HG02623 (cell line): ENCODE measurements around the gene WDR7.

Experiments used
- ATAC-seq: cut with Tn5 transposase; IDR thresholded peaks from one replicate; pipeline ENCODE4 v1.9.1; 2021; ENCODE audit warnings: moderate library complexity; ENCODE audit not compliant: unreplicated experiment

Gene WDR7

GRCh38 chr18:56982766-56983165, 331.6 kb downstream of the WDR7 start:
- no peak for ATAC-seq

DNA sequence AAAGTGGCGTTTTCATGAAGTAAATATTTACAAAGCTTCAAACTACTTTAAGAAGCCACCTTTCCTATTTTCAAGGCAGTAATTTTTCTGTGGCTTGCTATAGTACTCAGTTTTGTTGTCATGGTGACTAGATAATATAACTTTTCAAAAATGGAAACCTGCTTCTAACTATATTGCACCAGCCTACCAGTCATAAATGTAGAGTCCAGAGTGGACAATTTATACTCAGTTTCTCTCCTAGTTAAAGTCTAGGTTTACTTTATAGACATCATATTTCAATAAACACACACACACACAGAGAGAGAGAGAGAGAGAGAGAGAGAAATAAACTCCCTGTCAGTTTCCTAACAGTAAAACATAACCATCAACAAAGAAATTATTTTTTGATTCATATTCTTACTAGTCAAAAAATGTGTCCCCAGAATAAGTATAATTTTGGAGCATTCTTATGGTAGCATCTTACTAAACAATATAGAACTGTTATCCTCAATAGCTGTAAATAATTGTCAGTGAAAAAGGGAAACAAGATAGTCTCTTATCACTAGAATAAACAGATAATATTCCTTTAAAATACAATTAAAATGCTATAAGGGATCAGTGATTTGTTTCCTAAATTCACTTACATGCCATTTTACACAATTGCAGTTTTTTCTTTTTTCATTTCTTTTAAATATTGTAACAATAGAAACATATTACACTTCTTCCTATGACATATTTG, 332.3 kb downstream of the WDR7 start:
- no peak for ATAC-seq

- no peak for ATAC-seq
Measured at GRCh38 chr18:56984731-56985130, 333.6 kb downstream of the WDR7 start.

DNA sequence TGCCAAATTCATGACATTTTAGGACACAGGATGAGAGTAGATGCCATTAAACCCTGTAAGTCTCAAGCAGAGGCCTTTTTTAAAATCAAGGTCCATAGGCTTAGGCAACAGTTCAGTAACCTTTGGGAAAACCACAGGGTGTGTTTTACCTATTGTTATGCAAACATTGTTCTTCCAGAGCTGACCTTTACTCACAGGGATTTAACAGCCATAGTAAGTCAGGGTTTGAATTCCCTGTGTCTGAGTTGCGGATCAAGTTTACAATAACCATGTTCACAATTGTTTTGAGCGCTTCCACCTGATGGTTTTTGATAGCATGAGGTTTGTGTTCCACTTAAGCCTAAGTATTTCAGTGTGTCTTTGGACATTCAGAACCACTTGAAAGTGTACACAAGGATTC, 335.7 kb downstream of the WDR7 start:
- no peak for ATAC-seq

DNA sequence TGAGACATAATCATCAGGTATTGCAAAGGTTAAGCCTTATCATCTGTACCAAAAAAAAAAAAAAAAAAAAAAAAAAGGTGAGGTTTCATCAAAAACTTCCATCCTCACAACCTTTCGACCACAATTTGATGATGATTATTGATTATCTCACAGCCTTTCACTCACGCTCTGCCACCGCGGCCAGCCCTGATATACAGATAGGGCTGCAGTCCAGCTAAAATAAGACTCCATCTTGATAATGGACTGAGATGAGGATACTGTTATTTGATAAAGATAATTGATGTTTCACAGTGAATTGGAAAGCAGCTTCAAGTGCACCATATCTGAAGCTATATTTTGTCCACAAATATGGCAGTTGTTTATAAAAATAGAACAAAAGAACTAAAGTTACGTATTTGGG, 336.1 kb downstream of the WDR7 start:
- ATAC-seq = no peak

DNA sequence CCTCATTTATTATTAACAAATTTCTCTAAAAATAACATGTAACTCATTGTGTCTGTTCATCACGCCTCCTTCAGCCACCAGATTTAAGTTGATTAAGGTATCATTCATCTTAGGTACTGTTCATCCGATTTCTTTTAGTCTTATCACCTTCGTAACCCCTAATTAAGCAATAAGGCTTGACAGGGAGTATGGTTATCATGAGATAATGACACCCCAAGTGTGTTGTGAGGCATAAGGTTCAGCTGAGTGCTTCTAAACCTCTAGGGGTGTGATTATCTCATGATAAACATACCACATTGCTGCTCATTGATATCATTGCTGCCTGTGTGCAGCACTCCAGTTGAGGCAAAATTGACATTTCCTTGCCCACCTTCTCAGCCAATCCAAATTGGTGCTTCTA, 336.9 kb downstream of the WDR7 start:
- ATAC-seq = no peak

- ATAC-seq = no peak
Measured at GRCh38 chr18:56990678-56991077, 339.5 kb downstream of the WDR7 start.

- ATAC-seq = no peak
Measured at GRCh38 chr18:56992777-56993176, 341.6 kb downstream of the WDR7 start.

GRCh38 chr18:56995579-56996188, 344.5 kb downstream of the WDR7 start:
- no peak for ATAC-seq

DNA sequence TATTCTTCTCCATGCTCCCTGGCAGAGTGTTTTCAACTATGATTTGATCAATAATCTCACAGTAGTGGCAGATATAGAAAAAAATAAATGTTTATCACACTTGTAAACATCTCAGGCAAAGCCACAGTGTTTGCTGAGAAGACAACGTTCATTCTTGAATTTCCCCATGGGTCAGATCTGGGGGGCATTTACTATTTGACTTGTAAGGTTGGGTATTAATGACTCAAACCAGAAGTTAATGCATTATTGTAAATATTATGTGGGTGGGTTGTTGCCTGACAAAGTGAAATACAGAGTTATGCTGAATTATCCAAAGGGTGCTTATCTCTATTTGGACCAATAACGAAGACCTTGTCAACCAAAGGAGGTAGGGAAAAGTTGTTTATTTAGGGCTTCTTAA, 346.0 kb downstream of the WDR7 start:
- no peak for ATAC-seq

GRCh38 chr18:56999823-57000222, 348.7 kb downstream of the WDR7 start:
- ATAC-seq = no peak

- no peak for ATAC-seq
Measured at GRCh38 chr18:57002627-57003026, 351.5 kb downstream of the WDR7 start.

DNA sequence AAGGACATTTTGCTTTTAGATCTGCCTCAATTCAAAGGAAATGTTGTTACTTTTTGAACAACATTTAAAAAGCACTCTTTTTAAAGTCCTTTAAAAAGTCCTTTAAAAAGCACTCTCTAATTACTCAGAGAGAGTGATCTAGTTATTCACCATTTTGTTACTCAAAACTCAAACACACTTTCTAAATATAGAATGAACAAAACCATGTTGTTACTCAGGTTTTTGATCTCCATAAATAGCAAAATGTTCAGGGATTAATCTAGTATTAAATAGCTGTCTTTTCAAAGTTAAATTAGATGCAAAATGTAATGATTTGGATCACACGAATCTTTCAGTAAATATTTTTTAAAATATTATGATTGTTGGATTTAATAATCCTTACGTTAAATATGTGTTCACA, 352.2 kb downstream of the WDR7 start:
- no peak for ATAC-seq

DNA sequence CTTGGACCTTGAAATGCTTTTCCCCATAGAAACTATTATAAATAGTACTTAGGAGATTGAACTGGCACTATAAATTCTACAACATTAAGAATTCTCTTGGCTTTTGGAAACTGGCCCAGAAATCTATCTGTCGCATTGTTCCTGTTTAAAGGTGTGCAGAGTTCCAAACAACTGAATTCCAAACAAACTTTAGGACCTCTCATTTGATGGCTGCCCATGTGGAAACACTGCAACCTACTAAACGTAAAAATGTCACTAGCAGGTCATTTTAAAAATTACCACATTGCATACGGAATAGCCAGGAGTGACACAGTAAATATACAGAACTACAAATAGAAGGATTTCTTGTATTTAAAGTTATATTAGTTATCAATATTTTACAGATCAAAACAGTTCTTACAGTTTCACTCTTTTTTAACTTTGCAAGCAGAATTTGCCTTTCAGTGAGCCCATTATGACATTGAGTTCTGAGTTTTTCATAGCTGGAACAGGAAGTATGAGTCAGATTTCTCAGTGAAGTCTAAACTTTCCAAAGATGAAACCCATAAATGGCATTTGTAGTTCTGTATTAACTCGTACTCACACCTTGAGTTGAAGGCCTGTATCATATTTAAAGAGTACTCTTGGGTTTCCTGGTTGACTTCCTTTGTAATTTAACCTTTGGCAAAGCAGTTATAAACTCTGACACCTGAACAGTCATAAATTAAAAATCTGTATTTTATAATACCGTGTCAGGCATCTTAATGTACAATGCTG, 353.4 kb downstream of the WDR7 start:
- ATAC-seq = peak; percentile 97

DNA sequence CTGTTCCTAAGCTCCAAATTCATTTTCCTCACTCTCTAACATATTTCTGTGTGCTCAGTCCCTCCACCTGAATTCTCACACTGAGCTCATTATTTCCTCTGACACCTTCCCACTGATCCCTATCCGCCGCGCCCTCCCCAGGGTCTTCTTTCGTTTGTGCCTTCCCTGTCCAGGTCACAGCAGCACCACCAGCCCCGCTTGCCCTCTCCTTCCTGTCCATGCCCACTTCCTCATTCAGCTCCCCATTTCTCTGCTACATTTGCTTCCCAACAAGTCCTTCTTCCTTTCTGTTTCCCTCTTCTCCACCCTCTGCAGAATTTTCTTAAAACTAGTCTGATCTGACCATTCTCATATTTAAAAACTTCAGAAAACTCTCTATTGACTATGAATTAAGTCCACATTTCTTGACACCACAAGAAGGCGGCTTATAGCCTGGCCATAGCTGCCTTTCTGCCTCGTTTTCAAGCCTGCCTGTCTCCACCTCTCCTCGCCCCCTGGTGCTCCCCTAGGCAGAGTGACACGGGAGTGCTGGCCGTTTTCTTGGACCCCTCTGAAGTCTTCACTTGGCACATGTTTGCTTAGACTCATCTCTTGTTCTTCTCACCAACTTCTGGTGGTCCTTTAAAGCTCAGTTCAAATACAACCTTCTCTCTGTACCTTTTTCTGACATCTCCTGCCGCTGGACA, 357.0 kb downstream of the WDR7 start:
- ATAC-seq = no peak

- ATAC-seq = no peak
Measured at GRCh38 chr18:57009844-57010243, 358.7 kb downstream of the WDR7 start.

- no peak for ATAC-seq
Measured at GRCh38 chr18:57014772-57015413, 363.7 kb downstream of the WDR7 start.

- no peak for ATAC-seq
Measured at GRCh38 chr18:57015451-57015850, 364.3 kb downstream of the WDR7 start.

- no peak for ATAC-seq
Measured at GRCh38 chr18:57018845-57019244, 367.7 kb downstream of the WDR7 start.

DNA sequence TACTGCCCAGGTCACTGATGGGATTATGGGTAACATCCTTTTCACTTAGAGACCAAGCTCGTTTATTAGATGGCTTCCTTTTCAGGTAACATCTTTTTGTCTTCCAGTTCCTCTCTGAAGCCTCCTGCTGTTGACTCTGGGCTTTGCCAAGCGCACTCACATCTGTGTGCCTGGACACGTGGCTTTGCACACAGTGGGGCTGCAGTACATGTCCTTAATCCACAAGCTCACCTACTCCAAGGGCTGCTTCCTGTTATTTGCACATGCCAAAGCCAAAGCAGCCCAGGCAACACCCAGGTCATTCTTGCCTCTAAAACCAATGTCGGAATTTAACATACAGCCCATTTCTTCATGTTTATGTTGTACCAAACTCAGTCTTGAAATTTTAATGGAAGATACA, 371.6 kb downstream of the WDR7 start:
- ATAC-seq = no peak

DNA sequence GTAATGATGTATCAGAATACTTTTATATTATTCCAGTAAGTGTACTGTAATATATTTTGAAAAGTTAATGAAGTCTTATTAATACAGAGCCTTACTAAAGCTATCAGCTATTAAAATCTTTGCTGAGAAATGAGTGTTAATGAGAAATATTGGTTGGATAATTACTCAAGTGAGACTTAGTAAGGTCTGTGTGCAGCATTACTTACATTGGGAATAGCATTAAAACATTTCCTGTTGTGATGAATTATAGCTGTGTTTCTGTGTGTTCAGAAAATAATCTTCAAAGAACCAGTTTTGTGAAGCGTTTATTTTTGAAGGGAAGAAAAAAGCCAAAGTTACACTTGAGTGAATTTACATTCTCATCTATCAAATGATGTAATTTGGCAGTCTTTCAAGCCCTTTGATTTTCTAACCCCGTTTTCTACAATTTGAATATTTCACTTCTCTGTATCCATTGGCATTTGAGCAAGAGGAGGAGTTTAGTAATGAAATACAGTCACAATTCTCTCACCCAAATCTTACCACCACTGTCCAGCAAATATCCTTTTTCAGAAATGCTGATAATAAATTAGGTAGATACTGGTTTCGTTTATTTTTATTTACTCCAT, 372.2 kb downstream of the WDR7 start:
- ATAC-seq = no peak
